H9 (cell line): ENCODE measurements around the gene BAMBI. TPM values are rescaled to one million over a fixed set of nuclear protein-coding genes. Genes with fewer than 3 reads are reported as not detected.

ENCODE experiments used
- DNase-seq: peaks from one replicate; pipeline ENCODE4 v3.0.0-alpha.2; 2017
- H2AFZ ChIP-seq: one replicate; pipeline ENCODE4 v1.6.1; 2013; ENCODE audit warnings: mild to moderate bottlenecking, low read length, control low read depth, moderate library complexity
- H2AK5ac ChIP-seq: 2 replicates; pipeline ENCODE4 v1.6.1; 2013; ENCODE audit warnings: low read length, control low read depth, mixed read lengths; ENCODE audit not compliant: insufficient read length
- H2BK120ac ChIP-seq: one replicate; pipeline ENCODE4 v1.6.1; 2013; ENCODE audit warnings: low read depth, mild to moderate bottlenecking, low read length, control low read depth, inconsistent platforms; ENCODE audit not compliant: poor library complexity, severe bottlenecking
- H2BK12ac ChIP-seq: 2 replicates; pipeline ENCODE4 v1.6.1; 2013; ENCODE audit warnings: low read length, control low read depth, mixed read lengths, low read depth; ENCODE audit not compliant: insufficient read length
- H2BK15ac ChIP-seq: 2 replicates; pipeline ENCODE4 v1.6.1; 2013; ENCODE audit warnings: low read depth, low read length, control low read depth
- H2BK20ac ChIP-seq: one replicate; pipeline ENCODE4 v1.6.1; 2013; ENCODE audit warnings: low read depth, mild to moderate bottlenecking, low read length, control low read depth, inconsistent platforms; ENCODE audit not compliant: poor library complexity, severe bottlenecking
- H2BK5ac ChIP-seq: 2 replicates; pipeline ENCODE4 v1.6.1; 2013; ENCODE audit warnings: low read length, control low read depth, mixed read lengths; ENCODE audit not compliant: insufficient read length
- H3K14ac ChIP-seq: 2 replicates; pipeline ENCODE4 v1.6.1; 2013; ENCODE audit warnings: low read length, control low read depth; ENCODE audit not compliant: insufficient read depth
- H3K18ac ChIP-seq: 2 replicates; pipeline ENCODE4 v1.6.1; 2013; ENCODE audit warnings: low read depth, mild to moderate bottlenecking, mixed read lengths, low read length, control low read depth; ENCODE audit not compliant: insufficient read length
- H3K23ac ChIP-seq: 2 replicates; pipeline ENCODE4 v1.6.1; 2013; ENCODE audit warnings: low read length, control low read depth, mixed read lengths, low read depth; ENCODE audit not compliant: insufficient read length
- H3K23me2 ChIP-seq: 2 replicates; pipeline ENCODE4 v1.6.1; 2013; ENCODE audit warnings: low read depth, mild to moderate bottlenecking, mixed read lengths, low read length, control low read depth; ENCODE audit not compliant: insufficient read length, poor library complexity, severe bottlenecking
- H3K27ac ChIP-seq: 2 replicates; pipeline ENCODE4 v1.5.1; 2013; ENCODE audit warnings: low read length, control low read depth, mixed read lengths, low read depth; ENCODE audit not compliant: insufficient read length
- H3K27me3 ChIP-seq: 2 replicates; pipeline ENCODE4 v1.6.1; 2013; ENCODE audit warnings: low read length, control low read depth, inconsistent platforms; ENCODE audit not compliant: insufficient read depth
- H3K4ac ChIP-seq: 2 replicates; pipeline ENCODE4 v1.6.1; 2013; ENCODE audit warnings: low read depth, mild to moderate bottlenecking, control low read depth, inconsistent platforms, low read length, moderate library complexity
- H3K4me1 ChIP-seq: 2 replicates; pipeline ENCODE4 v1.6.1; 2013; ENCODE audit warnings: low read length, control low read depth, inconsistent platforms; ENCODE audit not compliant: insufficient read depth
- H3K4me2 ChIP-seq: 2 replicates; pipeline ENCODE4 v1.6.1; 2013; ENCODE audit warnings: low read length, control low read depth, mixed read lengths; ENCODE audit not compliant: insufficient read length, insufficient read depth
- H3K56ac ChIP-seq: 2 replicates; pipeline ENCODE4 v1.6.1; 2013; ENCODE audit warnings: low read depth, mild to moderate bottlenecking, mixed read lengths, low read length, control low read depth; ENCODE audit not compliant: insufficient read length
- H3K79me1 ChIP-seq: 2 replicates; pipeline ENCODE4 v1.6.1; 2013; ENCODE audit warnings: low read depth, mild to moderate bottlenecking, moderate library complexity, low read length, control low read depth, inconsistent platforms; ENCODE audit not compliant: insufficient read depth, poor library complexity, severe bottlenecking
- H3K79me2 ChIP-seq: 2 replicates; pipeline ENCODE4 v1.6.1; 2013; ENCODE audit warnings: low read length, control low read depth, inconsistent platforms; ENCODE audit not compliant: insufficient read depth
- H3K9ac ChIP-seq: 2 replicates; pipeline ENCODE4 v1.6.1; 2013; ENCODE audit warnings: low read length, control low read depth, mixed read lengths; ENCODE audit not compliant: insufficient read length; ENCODE audit errors: extremely low read depth
- H3K9me3 ChIP-seq: one replicate; pipeline ENCODE4 v1.6.1; 2013; ENCODE audit warnings: low read depth, low read length, inconsistent platforms; ENCODE audit not compliant: control insufficient read depth
- H3T11ph ChIP-seq: one replicate; pipeline ENCODE4 v1.6.1; 2013; ENCODE audit warnings: mild to moderate bottlenecking, low read length, control low read depth, inconsistent platforms
- H4K20me1 ChIP-seq: one replicate; pipeline ENCODE4 v1.6.1; 2013; ENCODE audit not compliant: control insufficient read depth, insufficient read length, insufficient read depth
- H4K5ac ChIP-seq: 2 replicates; pipeline ENCODE4 v1.6.1; 2013; ENCODE audit warnings: low read depth, mild to moderate bottlenecking, mixed read lengths, low read length, control low read depth; ENCODE audit not compliant: insufficient read length
- H4K8ac ChIP-seq: replicated peaks from 2 replicates; pipeline ENCODE4 v1.6.1; 2013; ENCODE audit warnings: low read length, control low read depth, mixed read lengths, low read depth; ENCODE audit not compliant: insufficient read length
- H4K91ac ChIP-seq: 2 replicates; pipeline ENCODE4 v1.6.1; 2013; ENCODE audit warnings: low read depth, mild to moderate bottlenecking, moderate library complexity, mixed read lengths, low read length, control low read depth; ENCODE audit not compliant: insufficient read length
- H3K27ac Mint-ChIP-seq, 3 experiments: 2 replicates in 2 of 3; 3 replicates in 1 of 3; pipeline ENCODE4 v1.8.0; 2020 to 2021; ENCODE audit warnings: mixed read lengths in 3 of 3, mild to moderate bottlenecking in 1 of 3, moderate library complexity in 1 of 3
- H3K27me3 Mint-ChIP-seq: 2 replicates; pipeline ENCODE4 v1.8.0; 2021; ENCODE audit warnings: low read depth, mild to moderate bottlenecking, moderate library complexity, mixed read lengths
- H3K36me3 Mint-ChIP-seq, 3 experiments: 2 replicates in 2 of 3; 3 replicates in 1 of 3; pipeline ENCODE4 v1.8.0; 2020 to 2021; ENCODE audit warnings: low read depth in 3 of 3, mixed read lengths in 3 of 3; ENCODE audit not compliant: insufficient read depth in 1 of 3
- H3K4me1 Mint-ChIP-seq, 2 experiments: 2 replicates each; pipeline ENCODE4 v1.8.0; 2020; ENCODE audit warnings: mixed read lengths in 2 of 2
- H3K4me3 Mint-ChIP-seq, 2 experiments: 2 replicates in 1 of 2; 3 replicates in 1 of 2; pipeline ENCODE4 v1.8.0; 2020 to 2021; ENCODE audit warnings: mild to moderate bottlenecking in 2 of 2, mixed read lengths in 2 of 2, moderate library complexity in 1 of 2
- H3K9me3 Mint-ChIP-seq, 2 experiments: 2 replicates in 1 of 2; 3 replicates in 1 of 2; pipeline ENCODE4 v1.8.0; 2020; ENCODE audit warnings: mild to moderate bottlenecking in 2 of 2, mixed read lengths in 2 of 2, moderate library complexity in 1 of 2
- CTCF ChIP-seq: fragments of 200-600 bp; sonication (generic); conservative IDR thresholded peaks from 3 replicates; pipeline ENCODE4 v1.8.0; 2021; ENCODE audit warnings: antibody characterized with exemption, mild to moderate bottlenecking
- WGBS: extraction: QIAGEN DNeasy Blood & Tissue Kit; methylation state at CpG from one replicate; pipeline ENCODE4 v1.1.7; 2013; ENCODE audit warnings: missing lambda C conversion rate, low lambda C conversion rate, mixed read lengths; ENCODE audit not compliant: insufficient read length; ENCODE audit errors: extremely low coverage; 5-methylcytosine and 5-hydroxymethylcytosine counted together
- total RNA-seq: library from RNA; stranded (reverse); gene quantifications from 2 replicates; pipeline ENCODE4 v1.2.1, GENCODE V29; 2021

BAMBI gene
- total RNA-seq, 1 experiment from 2014 or later: 16.8 TPM

GRCh38 chr10:28722065-28722803 is 44.9 kb downstream of the BAMBI start:
- Histone ChIP-seq H4K8ac (no peak overlapping the region), H3K9ac (peak overlapping the region; percentile 12), H3K56ac (no peak overlapping the region), H3K4ac (no peak overlapping the region), H3K4me1 (no peaks in the 10 kb centered on the region), H3T11ph (no peak overlapping the region), H2AK5ac (no peak overlapping the region), H3K23ac (no peak overlapping the region), H2BK120ac (no peak overlapping the region), H3K79me1 (no peaks in the 10 kb centered on the region), H4K20me1 (no peaks in the 10 kb centered on the region), H2BK5ac (no peak overlapping the region), H3K18ac (peak overlapping the region; percentile 81), H2BK15ac (no peak overlapping the region), H3K79me2 (no peaks in the 10 kb centered on the region), H3K23me2 (peaks cover 5% of the 10 kb centered on the region), H4K5ac (no peak overlapping the region), H3K27me3 (no peaks in the 10 kb centered on the region; the same call in 1 of the 2 replicates), H2BK12ac (no peak overlapping the region), H2BK20ac (no peak overlapping the region), H3K27ac (no peak overlapping the region), H2AFZ (no peak overlapping the region), H3K9me3 (no peaks in the 10 kb centered on the region), H4K91ac (no peak overlapping the region), H3K4me2 (peak overlapping the region; percentile 65), H3K14ac (peak overlapping the region; percentile 59)
- no CpG with 5 or more reads among the region's 46 CpGs for WGBS
- H3K27ac Mint-ChIP-seq: no peak overlapping the region; a peak in 1 of 7 replicates
- no peak for TF ChIP-seq CTCF
- DNase-seq: peak; percentile 76
- no peaks in the 10 kb centered on the region; a peak in 1 of 5 replicates for H3K9me3 Mint-ChIP-seq
- H3K36me3 Mint-ChIP-seq: no peaks in the 10 kb centered on the region
- peak overlapping the region; percentile 75 to 84 for H3K4me3 Mint-ChIP-seq
- H3K4me1 Mint-ChIP-seq: peaks cover 10 to 11% of the 10 kb centered on the region in 2 experiments
- peaks cover 33% of the 10 kb centered on the region for H3K27me3 Mint-ChIP-seq
